GM15510 (cell line): ENCODE measurements around the gene AP2A2.

ENCODE experiments used
- POLR2A ChIP-seq: IDR thresholded peaks from 3 replicates; pipeline ENCODE4 v1.6.1; 2011; ENCODE audit warnings: borderline replicate concordance; ENCODE audit not compliant: insufficient read length; ENCODE audit errors: extremely low read depth

Gene AP2A2

DNA sequence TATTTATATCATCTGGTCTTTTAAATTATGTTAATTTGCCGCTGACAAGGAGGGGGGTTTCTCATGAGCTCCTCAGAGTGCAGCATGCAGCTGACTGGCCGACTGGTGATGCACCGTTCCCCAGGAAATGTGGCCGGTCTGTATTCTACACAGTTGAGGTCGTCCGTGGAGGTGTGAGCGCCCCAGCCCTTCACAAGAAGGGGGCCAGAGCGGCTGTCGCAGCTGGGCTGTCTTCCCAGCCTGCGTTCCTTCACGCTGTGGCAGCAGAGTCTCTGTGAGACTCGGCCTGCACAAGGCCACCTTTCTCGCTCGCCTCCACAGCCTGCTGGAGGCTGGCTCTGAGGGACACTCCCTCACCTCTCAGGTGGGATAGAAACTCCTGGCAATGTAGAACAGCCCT is 43.2 kb downstream of the AP2A2 start:
- TF ChIP-seq POLR2A = no peak

- no peak for TF ChIP-seq POLR2A
Measured at GRCh38 chr11:969651-970205, 44.1 kb downstream of the AP2A2 start.

DNA sequence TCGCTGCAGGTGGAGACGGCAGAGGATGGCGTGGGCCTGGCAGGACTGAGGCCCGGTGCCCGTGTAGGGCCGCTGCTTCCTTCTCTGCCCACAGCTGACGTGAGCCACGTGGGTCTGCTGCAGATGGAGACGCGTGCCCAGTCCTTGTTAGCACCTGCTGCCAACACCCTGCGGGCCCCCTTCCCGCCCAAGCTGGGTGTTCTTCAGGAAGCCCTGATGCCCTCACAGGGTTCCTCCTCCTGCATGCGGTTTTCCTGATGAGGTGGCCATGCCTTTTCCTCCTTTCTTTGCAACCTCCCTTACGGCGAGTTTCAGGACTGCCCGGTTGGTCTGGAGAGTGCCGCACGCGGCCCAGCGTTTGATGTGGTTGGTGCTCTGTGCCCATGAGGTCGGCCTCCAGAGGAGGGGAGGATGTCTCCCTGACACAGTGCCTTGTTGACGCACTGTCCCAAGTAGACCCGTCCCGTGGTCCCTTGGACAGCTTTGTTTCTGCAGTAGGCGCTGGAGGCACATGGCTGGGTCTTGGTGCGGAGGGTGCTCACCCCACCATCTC is 44.7 kb downstream of the AP2A2 start:
- TF ChIP-seq POLR2A = no peak

DNA sequence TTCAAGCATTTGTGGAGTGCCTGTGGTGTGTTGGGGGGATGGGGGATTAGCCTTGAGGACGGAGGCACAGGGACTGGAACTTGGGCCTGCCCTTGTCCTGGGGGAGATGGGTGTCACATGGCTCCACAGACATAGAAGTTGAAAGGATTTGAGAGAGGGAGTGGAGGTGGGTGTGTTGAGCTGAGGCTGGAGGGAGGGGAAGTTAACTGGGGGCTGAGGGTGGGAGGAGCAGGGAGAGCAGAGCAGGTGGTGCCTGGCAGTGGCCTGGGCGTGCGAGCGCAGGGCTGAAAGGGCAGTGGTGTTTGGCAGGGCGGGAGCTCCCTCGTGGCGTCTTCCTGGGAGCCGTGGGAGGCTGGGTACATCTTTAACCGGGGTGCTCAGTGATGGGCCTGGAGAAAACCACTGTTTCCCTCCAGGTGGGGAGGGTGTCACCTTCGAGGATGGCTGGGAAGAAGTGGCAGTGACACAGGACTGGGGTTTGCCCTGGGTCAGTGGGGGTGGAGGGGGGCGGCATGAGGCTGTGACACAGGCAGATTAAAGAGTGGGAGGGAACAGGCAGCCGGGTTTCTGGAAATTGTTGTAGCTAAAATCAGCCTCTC is 45.5 kb downstream of the AP2A2 start:
- TF ChIP-seq POLR2A = no peak

GRCh38 chr11:971731-972365 is 46.2 kb downstream of the AP2A2 start:
- no peak for TF ChIP-seq POLR2A

DNA sequence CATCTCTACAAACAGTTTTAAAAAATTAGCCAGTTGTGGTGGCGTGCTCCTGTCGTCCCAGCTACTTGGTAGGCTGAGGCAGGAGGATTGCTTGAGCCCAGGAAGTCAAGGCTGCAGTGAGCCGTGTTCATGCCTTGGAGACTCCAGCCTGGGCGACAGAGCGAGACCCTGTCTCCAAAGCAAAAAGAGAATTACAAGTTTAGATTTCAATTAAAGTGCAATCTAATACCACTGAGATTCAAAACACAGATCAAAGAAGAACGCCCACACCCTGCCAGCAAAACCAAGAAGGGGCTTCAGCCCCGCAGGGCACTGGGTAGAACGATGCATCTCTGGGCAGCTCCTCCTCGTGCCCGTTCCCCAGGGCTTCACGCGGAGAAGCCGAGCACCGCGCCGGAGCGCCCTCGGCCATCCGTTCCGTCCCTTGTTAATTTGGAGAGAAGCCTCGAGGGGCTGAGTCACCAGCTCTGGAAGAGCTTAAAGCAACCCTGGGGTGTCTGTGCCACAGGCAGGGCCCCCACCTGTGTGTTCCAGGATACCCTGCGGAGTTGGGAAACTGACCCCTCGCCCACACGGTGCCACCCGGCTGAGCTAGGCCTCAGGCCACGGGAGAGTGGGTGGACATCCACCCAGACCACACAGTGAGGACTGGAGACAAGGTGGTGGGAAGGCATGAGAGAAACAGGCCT is 47.0 kb downstream of the AP2A2 start:
- TF ChIP-seq POLR2A = no peak

GRCh38 chr11:973237-973636 is 47.6 kb downstream of the AP2A2 start:
- TF ChIP-seq POLR2A = no peak

GRCh38 chr11:975827-976226 is 50.2 kb downstream of the AP2A2 start:
- no peak for TF ChIP-seq POLR2A

- no peak for TF ChIP-seq POLR2A
Measured at GRCh38 chr11:976431-977160, 50.9 kb downstream of the AP2A2 start.

- no peak for TF ChIP-seq POLR2A
Measured at GRCh38 chr11:977830-978720, 52.4 kb downstream of the AP2A2 start.

DNA sequence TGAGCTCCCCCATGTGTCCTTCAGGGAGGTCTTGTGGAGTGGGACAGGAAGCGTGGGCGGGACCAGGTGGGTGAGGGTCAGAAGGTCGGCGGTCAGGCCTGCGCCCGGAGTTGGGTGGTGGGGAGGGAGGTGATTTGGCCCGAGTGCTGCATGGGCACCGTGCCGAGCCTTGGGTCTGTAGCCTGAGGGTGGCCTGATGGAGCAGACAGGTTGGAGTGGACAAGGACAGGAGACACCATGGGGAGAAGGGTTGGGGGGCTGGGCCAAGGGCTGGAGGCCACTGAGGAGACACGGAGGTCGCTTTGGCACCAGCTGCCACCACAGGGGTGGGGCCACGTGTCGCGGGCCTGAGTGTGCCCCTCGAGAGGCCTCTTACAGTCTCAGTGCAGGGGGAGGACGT is 53.1 kb downstream of the AP2A2 start:
- no peak for TF ChIP-seq POLR2A

DNA sequence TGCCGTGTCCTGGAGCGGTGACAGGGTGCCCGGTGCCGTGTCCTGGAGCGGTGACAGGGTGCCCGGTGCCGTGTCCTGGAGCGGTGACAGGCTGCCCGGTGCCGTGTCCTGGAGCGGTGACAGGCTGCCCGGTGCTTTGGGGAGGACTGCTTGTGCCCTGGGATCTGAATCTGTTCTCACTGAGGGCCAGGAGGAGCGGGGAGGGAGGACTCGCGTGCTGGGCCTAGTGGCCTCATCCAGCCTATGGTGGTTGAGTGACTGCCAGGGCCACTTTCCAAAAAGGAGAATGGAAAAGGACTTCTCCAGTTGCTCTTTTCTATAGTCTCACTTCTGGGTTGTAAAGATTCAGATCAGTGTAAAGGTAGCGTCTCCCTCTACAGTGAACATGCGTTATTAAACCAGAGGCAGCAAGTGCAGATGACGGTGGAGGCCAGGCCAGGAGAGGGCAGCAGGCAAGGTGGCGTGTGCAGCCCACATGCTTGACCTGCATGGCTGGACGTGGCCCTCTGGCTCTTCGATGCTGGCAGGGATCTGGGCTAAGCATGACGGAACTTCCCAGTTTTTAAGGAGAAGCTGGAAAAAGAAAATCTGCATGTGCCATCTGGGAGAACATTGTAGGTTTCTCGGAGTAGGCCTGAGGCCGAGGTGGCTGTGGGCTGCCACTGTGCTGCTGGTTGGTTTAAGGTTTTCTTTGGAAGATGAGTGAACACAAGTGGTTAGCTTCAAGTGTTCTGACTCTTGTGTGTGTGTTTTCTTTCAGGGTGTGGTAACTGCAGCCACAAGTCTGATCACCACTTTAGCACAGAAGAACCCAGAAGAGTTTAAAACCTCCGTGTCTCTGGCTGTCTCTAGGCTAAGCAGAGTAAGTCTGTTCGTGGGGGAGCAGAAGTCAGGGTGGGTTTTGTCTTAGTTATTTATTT is 55.0 kb downstream of the AP2A2 start:
- no peak for TF ChIP-seq POLR2A

- no peak for TF ChIP-seq POLR2A
Measured at GRCh38 chr11:981764-982163, 56.1 kb downstream of the AP2A2 start.

DNA sequence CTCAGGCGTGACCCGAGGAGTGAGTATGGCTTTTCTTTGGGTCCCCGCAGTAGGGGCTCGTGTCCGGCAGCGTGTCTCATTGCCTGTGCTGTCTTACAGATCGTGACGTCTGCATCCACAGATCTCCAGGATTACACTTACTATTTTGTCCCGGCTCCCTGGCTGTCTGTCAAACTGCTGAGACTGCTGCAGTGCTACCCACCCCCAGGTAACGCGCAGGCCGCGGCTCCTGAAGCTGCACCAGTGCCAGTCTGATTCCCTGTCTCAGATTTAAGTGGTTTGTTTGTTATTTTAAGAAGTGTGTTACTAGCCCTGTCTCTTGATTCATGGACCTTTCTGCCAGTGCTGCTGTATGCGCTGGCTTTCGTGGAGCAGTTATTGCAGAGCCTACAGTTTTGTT is 58.9 kb downstream of the AP2A2 start:
- no peak for TF ChIP-seq POLR2A

- no peak for TF ChIP-seq POLR2A
Measured at GRCh38 chr11:985406-985805, 59.7 kb downstream of the AP2A2 start.
